B cell (primary cell): ENCODE measurements around the gene SCGB1D1. TPM values are rescaled to one million over a fixed set of nuclear protein-coding genes. Genes with fewer than 3 reads are reported as not detected.
"Not testable (repeated sequence)": the region's sequence is repeated elsewhere in the genome, so short reads cannot be mapped to it uniquely, and the experiment has no call there.

Experiments used
- ATAC-seq: fragments of 200-7000 bp; cut with Tn5 transposase; one replicate; pipeline ENCODE4 v1.10.0; 2021; ENCODE audit warnings: low read depth, mild to moderate bottlenecking, moderate number of reproducible peaks, moderate library complexity
- CTCF ChIA-PET: fragments of 350-600 bp; sonication (Branson Sonifier 250); formaldehyde crosslinking; loops from one replicate; lab custom pipeline; 2021; ENCODE audit warnings: antibody characterized with exemption, inconsistent platforms; lab: Charles Lee
- POLR2A ChIA-PET: fragments of 350-600 bp; sonication (Branson Sonifier 250); formaldehyde crosslinking; loops from one replicate; lab custom pipeline; 2021; ENCODE audit warnings: antibody characterized with exemption; lab: Charles Lee
- DNase-seq: peaks from one replicate; pipeline ENCODE4 v3.0.0; 2013
- H2AFZ ChIP-seq: 2 replicates; pipeline ENCODE4 v1.6.1; 2012; ENCODE audit warnings: mild to moderate bottlenecking, low read depth, low read length; ENCODE audit not compliant: insufficient read depth, poor library complexity, severe bottlenecking
- H3K27ac ChIP-seq, 2 donors: 1 replicate in 1 of 2; 2 replicates in 1 of 2; pipeline ENCODE4 v1.5.1; 2012 to 2013; ENCODE audit warnings: low read length in 2 of 2, mild to moderate bottlenecking in 2 of 2, moderate library complexity in 1 of 2
- H3K27me3 ChIP-seq, 4 experiments: fragments of 200-600 bp in 1 of 4; sonication (generic) in 1 of 4; replicated peaks in 1 of 4; 1 replicate in 2 of 4; 2 replicates in 2 of 4; pipeline versions ENCODE4 v1.6.1 to v1.7.0; 2013 to 2016; ENCODE audit warnings: low read length in 3 of 4, mild to moderate bottlenecking in 2 of 4, mixed read lengths in 1 of 4, moderate library complexity in 1 of 4; ENCODE audit not compliant: insufficient read depth in 4 of 4, control insufficient read depth in 3 of 4; ENCODE audit errors: control extremely low read depth in 1 of 4
- H3K36me3 ChIP-seq, 2 experiments: replicated peaks in 1 of 2; 1 replicate in 1 of 2; 2 replicates in 1 of 2; pipeline versions ENCODE4 v1.6.1 to v1.7.1; 2013; ENCODE audit warnings: low read length in 1 of 2; ENCODE audit not compliant: insufficient read depth in 2 of 2, control insufficient read depth in 1 of 2; ENCODE audit errors: control extremely low read depth in 1 of 2, extremely low read depth in 1 of 2
- H3K4me1 ChIP-seq, 2 donors: fragments of 200-600 bp in 1 of 2; sonication (generic) in 1 of 2; 1 replicate in 1 of 2; 2 replicates in 1 of 2; pipeline versions ENCODE4 v1.5.1 to v1.6.1; 2013 to 2017; ENCODE audit warnings: low read length in 2 of 2; ENCODE audit not compliant: control insufficient read depth in 2 of 2, insufficient read depth in 2 of 2
- H3K4me2 ChIP-seq: replicated peaks from 2 replicates; pipeline ENCODE3; 2012; ENCODE audit warnings: mild to moderate bottlenecking, low read depth, low read length; ENCODE audit not compliant: poor library complexity, severe bottlenecking
- H3K4me3 ChIP-seq, 5 experiments: fragments of 200-600 bp in 1 of 5; sonication (generic) in 1 of 5; 1 replicate in 3 of 5; 2 replicates in 2 of 5; pipeline versions ENCODE4 v1.5.1 to v1.7.0; 2011 to 2016; ENCODE audit warnings: low read length in 4 of 5, mild to moderate bottlenecking in 4 of 5, low read depth in 2 of 5, control low read depth in 1 of 5, moderate library complexity in 1 of 5; ENCODE audit not compliant: insufficient read depth in 1 of 5; ENCODE audit errors: control extremely low read depth in 1 of 5, extremely low read depth in 1 of 5
- H3K79me2 ChIP-seq: fragments of 200-600 bp; sonication (generic); one replicate; pipeline ENCODE4 v1.6.0; 2016; ENCODE audit warnings: low read length; ENCODE audit not compliant: control insufficient read depth, insufficient read depth
- H3K9ac ChIP-seq: fragments of 200-600 bp; sonication (generic); 2 replicates; pipeline ENCODE4 v1.6.1; 2017; ENCODE audit warnings: mild to moderate bottlenecking, low read length, moderate library complexity
- H3K9me3 ChIP-seq, 3 donors: one replicate each; pipeline versions ENCODE4 v1.6.1 to v1.7.1; 2013; ENCODE audit warnings: low read length in 2 of 3; ENCODE audit not compliant: control insufficient read depth in 2 of 3, insufficient read depth in 1 of 3; ENCODE audit errors: control extremely low read depth in 1 of 3
- H4K20me1 ChIP-seq: 2 replicates; pipeline ENCODE4 v1.6.0; 2012; ENCODE audit warnings: mild to moderate bottlenecking, low read length; ENCODE audit not compliant: insufficient read depth, control insufficient read depth, poor library complexity, severe bottlenecking
- H3K27ac Mint-ChIP-seq: one replicate; pipeline ENCODE4 v1.8.0; 2021; ENCODE audit warnings: mixed read lengths
- H3K27me3 Mint-ChIP-seq: one replicate; pipeline ENCODE4 v1.8.0; 2021; ENCODE audit warnings: mixed read lengths
- H3K4me1 Mint-ChIP-seq: one replicate; pipeline ENCODE4 v1.8.0; 2021; ENCODE audit warnings: mixed read lengths
- H3K4me3 Mint-ChIP-seq: one replicate; pipeline ENCODE4 v1.8.0; 2021; ENCODE audit warnings: mixed read lengths
- H3K9me3 Mint-ChIP-seq: one replicate; pipeline ENCODE4 v1.8.0; 2022; ENCODE audit warnings: mixed read lengths; ENCODE audit not compliant: insufficient read depth
- CTCF ChIP-seq: fragments of 200-600 bp; IDR thresholded peaks from one replicate; pipeline ENCODE4 v1.8.0; 2022; ENCODE audit warnings: antibody characterized with exemption, mild to moderate bottlenecking
- EZH2 ChIP-seq: IDR thresholded peaks from 2 replicates; pipeline ENCODE4 v1.6.1; 2012; ENCODE audit warnings: borderline replicate concordance, low read depth, mild to moderate bottlenecking, moderate library complexity, low read length; ENCODE audit not compliant: insufficient read depth, poor library complexity, severe bottlenecking
- WGBS: methylation state at CpG from one replicate; pipeline ENCODE4 v1.1.5; 2013; ENCODE audit warnings: missing lambda C conversion rate; ENCODE audit not compliant: insufficient coverage; 5-methylcytosine and 5-hydroxymethylcytosine counted together
- intact Hi-C: fragments of 100-400 bp; cut with micrococcal nuclease; formaldehyde crosslinking; loops from one replicate; pipeline ENCODE4 v1.10.0; 2022
- polyA plus RNA-seq: library from polyadenylated mRNA; depleted of rRNA; stranded (reverse); fragments of >200 nt; gene quantifications from 2 replicates; pipeline ENCODE4 v1.2.3, GENCODE V29; 2012
- total RNA-seq, 2 donors: library from RNA; stranded (reverse); fragments of 120-200 nt in 1 of 2; gene quantifications; 1 replicate in 1 of 2; 2 replicates in 1 of 2; pipeline versions ENCODE4 v1.2.3 to v1.2.4, GENCODE V29; 2013 to 2022

Gene SCGB1D1
- total and polyA plus RNA-seq, 2 donors (not counting 1 experiment from before 2014, with no cell fraction given): not detected

GRCh38 chr11:62193952-62194351 lies 3.9 kb downstream of the SCGB1D1 start:
- Histone ChIP-seq H3K27ac (no peak overlapping the region), H3K4me1 (no peaks in the 10 kb centered on the region), H3K27me3 (peaks cover 0 to 23% (median 2%) of the 10 kb centered on the region in 4 experiments), H3K4me3 (no peak overlapping the region), H4K20me1 (no peaks in the 10 kb centered on the region), H3K79me2 (no peaks in the 10 kb centered on the region), H3K9me3 (no peaks in the 10 kb centered on the region), H3K4me2 (no peak overlapping the region), H2AFZ (no peak overlapping the region), H3K36me3 (no peaks in the 10 kb centered on the region), H3K9ac (no peak overlapping the region)
- Mint-ChIP-seq H3K4me3 (no peak overlapping the region), H3K9me3 (no peaks in the 10 kb centered on the region), H3K27me3 (peaks cover 43% of the 10 kb centered on the region), H3K27ac (no peak overlapping the region), H3K4me1 (no peaks in the 10 kb centered on the region)
- ChIA-PET CTCF (no interaction called here), POLR2A (no interaction called here)
- TF ChIP-seq CTCF (no peak), EZH2 (no peak)
- no peak for ATAC-seq
- no peak for DNase-seq
- WGBS: 80% methylated on average over 4 of the region's 4 CpGs
- intact Hi-C loops: no loop called here

GRCh38 chr11:62195010-62195409 lies 5.0 kb downstream of the SCGB1D1 start:
- H3K9me3 Mint-ChIP-seq, intact Hi-C loops, H3K4me2 ChIP-seq, H4K20me1 ChIP-seq, POLR2A ChIA-PET, H3K27ac Mint-ChIP-seq, H3K4me1 Mint-ChIP-seq, DNase-seq, ATAC-seq, H3K9me3 ChIP-seq, H3K4me3 ChIP-seq, H3K27ac ChIP-seq, H2AFZ ChIP-seq, H3K4me3 Mint-ChIP-seq, CTCF ChIA-PET, H3K9ac ChIP-seq, H3K4me1 ChIP-seq, H3K36me3 ChIP-seq, H3K79me2 ChIP-seq: not testable (repeated sequence)
- peaks cover 0 to 18% (median 2%) of the 10 kb centered on the region in 4 experiments for H3K27me3 ChIP-seq
- WGBS: no CpG with 5 or more reads among the region's 9 CpGs
- peaks cover 44% of the 10 kb centered on the region for H3K27me3 Mint-ChIP-seq
